Measurements from ENCODE around the gene LPAR6.
"Not testable (repeated sequence)": the region's sequence is repeated elsewhere in the genome, so short reads cannot be mapped to it uniquely, and the experiment has no call there.

Gene LPAR6

GRCh38 chr13:48412881-48413351 lies at the start of gene LPAR6:
LPAR6 (minus strand) TSS chr13:48413113; CDS start chr13:48412423, 690 bp downstream.
- no peak for DNase-seq (ENCODE audit: low read depth)

- no peak for DNase-seq (ENCODE audit: low read depth)
Measured at GRCh38 chr13:48457578-48458242, 44.8 kb upstream of the LPAR6 start.

- DNase-seq (ENCODE audit: low read depth), result no peak
Measured at GRCh38 chr13:48456546-48456945, 43.6 kb upstream of the LPAR6 start.

- not testable (repeated sequence) for DNase-seq (ENCODE audit: low read depth)
Measured at GRCh38 chr13:48451196-48451595, 38.3 kb upstream of the LPAR6 start.

GRCh38 chr13:48449656-48450055 lies 36.7 kb upstream of the LPAR6 start:
- DNase-seq (ENCODE audit: low read depth), result no peak

GRCh38 chr13:48448959-48449614 lies 36.2 kb upstream of the LPAR6 start:
- DNase-seq (ENCODE audit: low read depth), result no peak

GRCh38 chr13:48448285-48448958 lies 35.5 kb upstream of the LPAR6 start:
- DNase-seq (ENCODE audit: low read depth), result no peak

GRCh38 chr13:48446464-48446863 lies 33.6 kb upstream of the LPAR6 start:
- DNase-seq (ENCODE audit: low read depth), result no peak

GRCh38 chr13:48443442-48444208 lies 30.7 kb upstream of the LPAR6 start:
- no peak for DNase-seq (ENCODE audit: low read depth)

- no peak for DNase-seq (ENCODE audit: low read depth)
Measured at GRCh38 chr13:48437371-48437770, 24.5 kb upstream of the LPAR6 start.

GRCh38 chr13:48436661-48437288 lies 23.9 kb upstream of the LPAR6 start:
- no peak for DNase-seq (ENCODE audit: low read depth)

- DNase-seq (ENCODE audit: low read depth), result no peak
Measured at GRCh38 chr13:48434200-48434599, 21.3 kb upstream of the LPAR6 start.

- DNase-seq (ENCODE audit: low read depth), result no peak
Measured at GRCh38 chr13:48431987-48432615, 19.2 kb upstream of the LPAR6 start.

GRCh38 chr13:48431431-48431830 lies 18.5 kb upstream of the LPAR6 start:
- DNase-seq (ENCODE audit: low read depth), result no peak

GRCh38 chr13:48429886-48430285 lies 17.0 kb upstream of the LPAR6 start:
- no peak for DNase-seq (ENCODE audit: low read depth)

GRCh38 chr13:48429036-48429435 lies 16.1 kb upstream of the LPAR6 start:
- DNase-seq (ENCODE audit: low read depth), result no peak

- DNase-seq (ENCODE audit: low read depth), result not testable (repeated sequence)
Measured at GRCh38 chr13:48426755-48427298, 13.9 kb upstream of the LPAR6 start.

- DNase-seq (ENCODE audit: low read depth), result no peak
Measured at GRCh38 chr13:48426052-48426451, 13.1 kb upstream of the LPAR6 start.

GRCh38 chr13:48424212-48424611 lies 11.3 kb upstream of the LPAR6 start:
- DNase-seq (ENCODE audit: low read depth), result no peak

GRCh38 chr13:48422003-48422402 lies 9.1 kb upstream of the LPAR6 start:
- DNase-seq (ENCODE audit: low read depth), result not testable (repeated sequence)

GRCh38 chr13:48415516-48415915 lies 2.6 kb upstream of the LPAR6 start:
- no peak for DNase-seq (ENCODE audit: low read depth)

Measured in stimulated activated CD8-positive, alpha-beta memory T cell treated with anti-CD3 and anti-CD28 coated beads, Interleukin-15, amount 100 ng/mL, for 1 hour (primary cell).